Spleen (tissue), 11 donors: Measurements from ENCODE around the gene CTTN. TPM values are rescaled to one million over a fixed set of nuclear protein-coding genes. Genes with fewer than 3 reads are reported as not detected.

ENCODE experiments used
- DNase-seq: peaks from one replicate; pipeline ENCODE4 v3.0.0-alpha.2; 2020
- H3K27ac ChIP-seq, 8 donors: fragments of 200-600 bp; sonication (generic) in 7 of 8; 1 replicate in 4 of 8; 2 replicates in 4 of 8; pipeline versions ENCODE4 v1.5.0 to v1.8.0; 2016 to 2021; ENCODE audit warnings: inconsistent platforms in 4 of 8, mild to moderate bottlenecking in 4 of 8, moderate library complexity in 1 of 8
- H3K27me3 ChIP-seq, 7 donors: fragments of 200-600 bp; sonication (generic) in 6 of 7; replicated peaks in 1 of 7; 1 replicate in 4 of 7; 2 replicates in 3 of 7; pipeline versions ENCODE4 v1.5.0 to v1.8.0; 2016 to 2021; ENCODE audit warnings: inconsistent platforms in 3 of 7, mild to moderate bottlenecking in 1 of 7
- H3K36me3 ChIP-seq, 6 donors: fragments of 200-600 bp; sonication (generic) in 5 of 6; 1 replicate in 4 of 6; 2 replicates in 2 of 6; pipeline versions ENCODE4 v1.5.0 to v1.8.0; 2016 to 2021; ENCODE audit warnings: inconsistent platforms in 2 of 6
- H3K4me1 ChIP-seq, 6 donors: fragments of 200-600 bp; sonication (generic) in 5 of 6; 1 replicate in 3 of 6; 2 replicates in 3 of 6; pipeline versions ENCODE4 v1.5.0 to v1.8.0; 2016 to 2021; ENCODE audit warnings: inconsistent platforms in 3 of 6
- H3K4me3 ChIP-seq, 8 donors: fragments of 200-600 bp; sonication (generic) in 7 of 8; 1 replicate in 4 of 8; 2 replicates in 4 of 8; pipeline versions ENCODE4 v1.5.0 to v1.8.0; 2016 to 2021; ENCODE audit warnings: inconsistent platforms in 4 of 8, mild to moderate bottlenecking in 4 of 8, moderate library complexity in 2 of 8
- H3K9me3 ChIP-seq, 8 donors: fragments of 200-600 bp; sonication (generic) in 7 of 8; 1 replicate in 4 of 8; 2 replicates in 4 of 8; pipeline versions ENCODE4 v1.5.0 to v1.8.0; 2016 to 2021; ENCODE audit warnings: inconsistent platforms in 4 of 8
- CTCF ChIP-seq, 11 experiments: fragments of 200-600 bp in 7 of 11; fragments of 450-650 bp in 4 of 11; sonication (generic) in 4 of 11; IDR thresholded peaks in 8 of 11; conservative IDR thresholded peaks in 3 of 11; 1 replicate in 7 of 11; 2 replicates in 4 of 11; pipeline versions ENCODE4 v1.4.0 to v1.8.0; 2016 to 2021; ENCODE audit warnings: antibody characterized with exemption in 11 of 11, inconsistent platforms in 4 of 11, mild to moderate bottlenecking in 1 of 11
- POLR2A ChIP-seq, 3 donors: fragments of 450-650 bp; IDR thresholded peaks; one replicate each; pipeline ENCODE4 v1.5.1; 2017; ENCODE audit warnings: antibody characterized with exemption in 3 of 3, mild to moderate bottlenecking in 1 of 3
- POLR2AphosphoS5 ChIP-seq, 3 donors: sonication (generic); formaldehyde crosslinking; IDR thresholded peaks; one replicate each; pipeline ENCODE4 v1.5.1; 2017; ENCODE audit warnings: antibody characterized with exemption in 3 of 3
- WGBS, 5 donors: extraction: QIAGEN DNeasy Blood & Tissue Kit in 3 of 5; methylation state at CpG; one replicate each; pipeline versions ENCODE4 v1.1.5 to v1.1.7; 2013 to 2018; 5-methylcytosine and 5-hydroxymethylcytosine counted together
- intact Hi-C: fragments of 100-400 bp; cut with DNase I; formaldehyde crosslinking; loops from one replicate; pipeline ENCODE4 v1.15.0; 2023; ENCODE audit warnings: low total_unique reads
- polyA plus RNA-seq, 3 donors: library from polyadenylated mRNA; stranded (reverse); fragments of 200-250 nt; gene quantifications; one replicate each; pipeline ENCODE4 v1.2.1, GENCODE V29; 2013
- total RNA-seq, 7 donors: library from RNA; depleted of rRNA in 3 of 7; stranded (reverse); fragments of >200 nt in 3 of 7; fragmentation: NEBNext Ultra II Directional in 4 of 7; extraction: Animal tissue kit (Norgen Biotek cat#: 25700) in 4 of 7; gene quantifications; one replicate each; pipeline versions ENCODE4 v1.1.0 to v1.2.1, GENCODE V29; 2016 to 2021
- donor health status: healthy with polysubstance abuse.
- donor health status: DM: no; HTN: no; CAD: no; lungs with moderate emphysema.
- donor health status: DM: no; HTN: no; CAD: no.
- donor health status: Bipolar disorder and iron deficiency.
- donor health status: healthy.
- donor health status: DM: no; HTN: no; CAD: no.
- donor health status: DM: yes; HTN: yes; CAD: no.

CTTN gene
- total and polyA plus RNA-seq, 10 donors, result 18.4 to 149 (median 98.4) TPM

- intact Hi-C loops, result no loop called here
- no peaks in the 10 kb centered on the region for H3K27me3 ChIP-seq
- H3K4me1 ChIP-seq, result no peaks in the 10 kb centered on the region
- no peaks in the 10 kb centered on the region for H3K9me3 ChIP-seq
- TF ChIP-seq CTCF (IDR thresholded peaks at IDR 0.05 in 8 of 11, conservative IDR thresholded peaks at IDR 0.05 in 3 of 11) (no peak), POLR2A (IDR thresholded peaks at IDR 0.05) (no peak), POLR2AphosphoS5 (IDR thresholded peaks at IDR 0.05) (no peak)
- peaks cover 8 to 100% (median 95%) of the 10 kb centered on the region in 6 donors for H3K36me3 ChIP-seq
- DNase-seq, result no peak
- H3K4me3 ChIP-seq, result no peak overlapping the region
- H3K27ac ChIP-seq, result no peak overlapping the region
- WGBS, 5 donors, result 91 to 96% (median 95%) methylated on average over 8 of the region's 8 CpGs
Measured at GRCh38 chr11:70377645-70378044, 20.7 kb upstream of the CTTN start.

- 78 to 93% (median 87%) methylated on average over 4 to 9 of the region's 9 CpGs for WGBS, 5 donors
- H3K36me3 ChIP-seq, result peaks cover 8 to 100% (median 90%) of the 10 kb centered on the region in 6 donors
Measured at GRCh38 chr11:70378506-70379134, 19.7 kb upstream of the CTTN start.

GRCh38 chr11:70381350-70381749, 17.0 kb upstream of the CTTN start:
- Histone ChIP-seq H3K27ac (no peak overlapping the region), H3K36me3 (peaks cover 6 to 90% (median 78%) of the 10 kb centered on the region in 6 donors), H3K27me3 (no peaks in the 10 kb centered on the region), H3K4me3 (no peak overlapping the region), H3K4me1 (no peaks in the 10 kb centered on the region), H3K9me3 (no peaks in the 10 kb centered on the region)
- 92 to 95% (median 95%) methylated on average over 8 of the region's 8 CpGs for WGBS, 5 donors
- intact Hi-C loops, result no loop called here
- TF ChIP-seq POLR2A (IDR thresholded peaks at IDR 0.05), result no peak
- TF ChIP-seq POLR2AphosphoS5 (IDR thresholded peaks at IDR 0.05), result no peak
- TF ChIP-seq CTCF (IDR thresholded peaks at IDR 0.05 in 8 of 11, conservative IDR thresholded peaks at IDR 0.05 in 3 of 11), result no peak
- DNase-seq, result no peak

More at GRCh38 chr11:70378506-70379134, 19.7 kb upstream of the CTTN start:
- H3K9me3 ChIP-seq, result no peaks in the 10 kb centered on the region
- H3K27ac ChIP-seq, result no peak overlapping the region
- no peaks in the 10 kb centered on the region for H3K4me1 ChIP-seq
- intact Hi-C loops, result no loop called here
- TF ChIP-seq POLR2A (IDR thresholded peaks at IDR 0.05) (no peak), CTCF (IDR thresholded peaks at IDR 0.05 in 8 of 11, conservative IDR thresholded peaks at IDR 0.05 in 3 of 11) (no peak)
- DNase-seq, result no peak
- H3K27me3 ChIP-seq, result no peaks in the 10 kb centered on the region
- H3K4me3 ChIP-seq, result no peak overlapping the region

DNA sequence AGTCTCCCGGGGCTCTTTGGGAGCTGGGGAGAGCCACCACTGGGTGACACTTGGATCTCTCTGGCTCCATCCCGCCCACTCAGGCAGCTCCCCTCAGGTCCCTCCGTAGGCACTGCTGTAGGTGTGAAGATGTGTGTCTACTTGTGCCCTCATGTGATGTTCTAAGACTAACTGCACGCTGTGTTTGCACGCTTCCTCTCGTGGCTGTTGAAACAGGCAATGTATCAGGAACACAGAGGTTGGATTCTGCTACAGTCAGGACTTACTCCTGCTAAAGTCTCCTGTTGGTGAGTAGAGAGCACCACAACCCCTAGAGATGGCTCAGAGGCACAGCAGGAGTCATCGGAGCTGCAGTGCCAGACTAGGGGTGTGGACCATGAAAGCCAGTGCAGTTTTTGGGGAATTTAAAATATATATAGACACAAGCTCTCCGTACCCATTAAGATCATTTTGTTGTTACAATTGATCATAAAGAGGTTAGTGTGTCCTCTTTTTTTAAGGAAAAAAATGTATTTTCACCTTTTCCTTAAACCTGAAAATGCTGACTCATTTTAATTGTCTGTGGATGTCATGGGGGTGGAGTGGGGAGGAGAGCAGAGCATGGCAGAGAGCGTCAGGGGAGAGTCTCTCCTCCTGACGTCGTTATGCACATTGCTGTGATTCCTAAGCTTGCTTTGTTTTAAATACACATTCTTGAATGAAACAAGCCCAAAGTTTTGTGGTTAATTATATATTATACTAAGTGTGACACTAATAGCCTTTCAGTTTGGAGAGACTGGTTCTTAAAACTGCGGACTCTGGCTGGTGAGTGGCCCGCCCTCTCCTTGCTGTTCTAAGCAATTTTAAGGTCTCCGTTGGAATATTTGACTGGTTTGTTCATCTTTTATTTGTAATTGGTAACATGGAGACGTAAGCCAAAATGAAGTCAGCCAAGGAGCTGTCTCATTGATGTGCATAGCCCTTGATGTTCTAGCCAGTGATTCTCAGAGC, 16.2 kb upstream of the CTTN start:
- Histone ChIP-seq H3K27me3 (no peaks in the 10 kb centered on the region), H3K9me3 (no peaks in the 10 kb centered on the region), H3K4me3 (no peak overlapping the region), H3K4me1 (no peaks in the 10 kb centered on the region), H3K27ac (no peak overlapping the region), H3K36me3 (peaks cover 3 to 82% (median 70%) of the 10 kb centered on the region in 6 donors)
- TF ChIP-seq POLR2AphosphoS5 (IDR thresholded peaks at IDR 0.05) (no peak), CTCF (IDR thresholded peaks at IDR 0.05 in 8 of 11, conservative IDR thresholded peaks at IDR 0.05 in 3 of 11) (no peak), POLR2A (IDR thresholded peaks at IDR 0.05) (no peak)
- 89 to 91% (median 89%) methylated on average over 15 of the region's 15 CpGs for WGBS, 5 donors
- DNase-seq, result no peak
- intact Hi-C loops, result no loop called here
